ENCODE results near the gene ITM2C. TPM values are rescaled to one million over a fixed set of nuclear protein-coding genes. Genes with fewer than 3 reads are reported as not detected.

ITM2C gene
- total RNA-seq, 4 donors from 2014 or later: 4.9 to 11.2 (median 10.8) TPM

DNA sequence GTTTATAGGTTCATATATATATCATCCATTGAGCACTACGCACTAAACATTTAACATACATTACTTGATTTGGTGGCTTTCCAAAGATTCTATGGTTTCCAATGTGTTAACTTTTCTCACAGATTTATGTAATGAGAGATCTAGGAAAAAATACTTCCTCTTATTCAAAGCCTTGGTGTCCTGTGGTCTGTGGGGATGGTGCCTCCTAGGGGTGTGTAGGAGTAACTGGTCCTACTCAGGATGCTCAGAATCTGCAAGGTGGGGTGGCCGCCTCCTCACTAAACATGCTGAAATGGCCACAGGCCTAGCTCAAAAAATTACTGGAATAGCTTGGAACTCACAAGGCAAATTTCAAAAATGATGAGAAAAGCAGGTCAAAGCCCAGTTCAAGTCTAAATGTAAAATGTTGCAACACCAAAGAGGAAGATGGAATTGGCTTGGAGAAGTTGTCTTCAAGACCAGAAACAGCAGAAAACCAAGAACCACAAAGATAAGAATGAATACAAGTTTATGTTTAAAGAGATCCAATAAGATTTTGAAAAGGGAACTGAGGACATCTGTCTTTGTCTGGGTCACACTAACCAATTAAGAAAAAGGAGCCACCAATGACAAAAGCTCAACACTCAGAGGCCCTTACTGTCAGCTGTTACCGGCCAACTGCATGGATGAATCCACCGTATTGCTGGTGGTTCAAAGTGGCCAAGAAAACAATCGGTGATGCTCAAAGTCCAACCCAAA is 48.8 kb downstream of the ITM2C start:
- Histone ChIP-seq H3K4me1 (no peaks in the 10 kb centered on the region), H3K4me3 (no peak overlapping the region), H3K36me3 (no peaks in the 10 kb centered on the region), H3K27me3 (peaks cover 0 to 4% (median 3%) of the 10 kb centered on the region in 3 donors), H3K9me3 (no peaks in the 10 kb centered on the region), H3K27ac (no peak overlapping the region)
- TF ChIP-seq CTCF (IDR thresholded peaks at IDR 0.05 in 4 of 5, conservative IDR thresholded peaks at IDR 0.05 in 1 of 5) (peak in 1 of 5 experiments; percentile 27), POLR2A (IDR thresholded peaks at IDR 0.05) (no peak)
- intact Hi-C loops (cut with DNase I; ENCODE audit: low total_unique reads) (no loop called here), in situ Hi-C loops (cut with MboI; ENCODE audit: low sequenced_read_pairs in 4 of 4) (no loop called here)
- DNase-seq (no peak), ATAC-seq (no peak)

GRCh38 chr2:230914886-230915285 is 50.1 kb downstream of the ITM2C start:
- Histone ChIP-seq H3K4me3 (no peak overlapping the region), H3K4me1 (no peaks in the 10 kb centered on the region), H3K36me3 (no peaks in the 10 kb centered on the region), H3K27ac (no peak overlapping the region), H3K9me3 (no peaks in the 10 kb centered on the region), H3K27me3 (peaks cover 0 to 4% (median 3%) of the 10 kb centered on the region in 3 donors)
- DNase-seq (peak in 1 of 2 donors; percentile 4), ATAC-seq (no peak)
- no peak for TF ChIP-seq POLR2A (IDR thresholded peaks at IDR 0.05)
- no peak for TF ChIP-seq CTCF (IDR thresholded peaks at IDR 0.05 in 4 of 5, conservative IDR thresholded peaks at IDR 0.05 in 1 of 5)
- in situ Hi-C loops (cut with MboI; ENCODE audit: low sequenced_read_pairs in 4 of 4) (no loop called here), intact Hi-C loops (cut with DNase I; ENCODE audit: low total_unique reads) (no loop called here)

- Histone ChIP-seq H3K4me1 (no peaks in the 10 kb centered on the region), H3K4me3 (no peak overlapping the region), H3K36me3 (no peaks in the 10 kb centered on the region), H3K27ac (no peak overlapping the region), H3K9me3 (no peaks in the 10 kb centered on the region), H3K27me3 (peaks cover 0 to 4% (median 3%) of the 10 kb centered on the region in 3 donors)
- intact Hi-C loops (cut with DNase I; ENCODE audit: low total_unique reads) (no loop called here), in situ Hi-C loops (cut with MboI; ENCODE audit: low sequenced_read_pairs in 4 of 4) (no loop called here)
- no peak for TF ChIP-seq CTCF (IDR thresholded peaks at IDR 0.05 in 4 of 5, conservative IDR thresholded peaks at IDR 0.05 in 1 of 5)
- TF ChIP-seq POLR2A (IDR thresholded peaks at IDR 0.05): no peak
- DNase-seq (no peak), ATAC-seq (no peak)
These were observed 50.6 kb downstream of the ITM2C start for GRCh38 chr2:230915319-230915718.

GRCh38 chr2:230916218-230916617 is 51.5 kb downstream of the ITM2C start:
- intact Hi-C loops (cut with DNase I; ENCODE audit: low total_unique reads): no loop called here
- no peak overlapping the region for H3K4me3 ChIP-seq
- no peak for DNase-seq
- no peak overlapping the region for H3K27ac ChIP-seq
- no peak for TF ChIP-seq CTCF (IDR thresholded peaks at IDR 0.05 in 4 of 5, conservative IDR thresholded peaks at IDR 0.05 in 1 of 5)
- no peak for TF ChIP-seq POLR2A (IDR thresholded peaks at IDR 0.05)
- no peaks in the 10 kb centered on the region for H3K4me1 ChIP-seq
- H3K27me3 ChIP-seq: peaks cover 0 to 4% (median 3%) of the 10 kb centered on the region in 3 donors
- H3K36me3 ChIP-seq: no peaks in the 10 kb centered on the region
- no peaks in the 10 kb centered on the region for H3K9me3 ChIP-seq
- ATAC-seq: no peak
- in situ Hi-C loops (cut with MboI; ENCODE audit: low sequenced_read_pairs in 4 of 4): no loop called here

Measured in gastrocnemius medialis (tissue), 4 donors.